Measurements from ENCODE around the gene IGHMBP2. TPM values are rescaled to one million over a fixed set of nuclear protein-coding genes. Genes with fewer than 3 reads are reported as not detected.

The IGHMBP2 gene
- total and polyA plus RNA-seq, 2 donors from 2014 or later: 8.8 to 19.6 TPM

- FAIRE-seq: no peak
- no peaks in the 10 kb centered on the region for H3K27me3 ChIP-seq (ENCODE audit: control insufficient read depth, insufficient read depth, low read length)
- no peaks in the 10 kb centered on the region for H3K9me3 ChIP-seq (ENCODE audit: control insufficient read depth in 2 of 3, insufficient read depth in 1 of 3, low read length in 3 of 3)
- no peaks in the 10 kb centered on the region for H3K4me1 ChIP-seq (ENCODE audit: control insufficient read depth in 2 of 3, insufficient read depth in 2 of 3, low read depth in 1 of 3, low read length in 3 of 3)
- no peak overlapping the region for H3K27ac ChIP-seq (ENCODE audit: low read depth in 2 of 2, low read length in 2 of 2)
- no peak overlapping the region for H3K9ac ChIP-seq (ENCODE audit: low read length in 3 of 3)
- no peaks in the 10 kb centered on the region for H3K36me3 ChIP-seq (ENCODE audit: control insufficient read depth in 2 of 3, insufficient read depth in 3 of 3, low read length in 3 of 3)
- no peak overlapping the region for H3K4me3 ChIP-seq (ENCODE audit: low read length in 3 of 3)
- no peak for DNase-seq
- no peak for TF ChIP-seq CTCF (IDR thresholded peaks at IDR 0.05; ENCODE audit: borderline replicate concordance, extremely low read depth, insufficient read depth)
- intact Hi-C loops (cut with DNase I): no loop called here
Measured at GRCh38 chr11:68988491-68988890, 84.8 kb downstream of the IGHMBP2 start.

Other genes starting within 250 kb of the IGHMBP2 start
- gene GAL, start 219.3 kb upstream of the IGHMBP2 start, total RNA-seq: 0.31 TPM
- not detected for gene GAL, start 219.3 kb upstream of the IGHMBP2 start, polyA plus RNA-seq (ENCODE audit: insufficient read depth, low read depth, low replicate concordance)
- gene TESMIN, start 152.4 kb upstream of the IGHMBP2 start, total RNA-seq: 8.7 TPM
- gene TESMIN, start 152.4 kb upstream of the IGHMBP2 start, polyA plus RNA-seq (ENCODE audit: insufficient read depth, low read depth, low replicate concordance): 3.8 TPM
- 61.5 TPM for gene CPT1A, start 62.0 kb upstream of the IGHMBP2 start, total RNA-seq
- 51.3 TPM for gene CPT1A, start 62.0 kb upstream of the IGHMBP2 start, polyA plus RNA-seq (ENCODE audit: insufficient read depth, low read depth, low replicate concordance)
- 45.0 TPM for gene MRPL21, start 59 bp upstream of the IGHMBP2 start, total RNA-seq
- 147 TPM for gene MRPL21, start 59 bp upstream of the IGHMBP2 start, polyA plus RNA-seq (ENCODE audit: insufficient read depth, low read depth, low replicate concordance)
- gene MRGPRD, start 77.1 kb downstream of the IGHMBP2 start, total RNA-seq: not detected
- not detected for gene MRGPRD, start 77.1 kb downstream of the IGHMBP2 start, polyA plus RNA-seq (ENCODE audit: insufficient read depth, low read depth, low replicate concordance)
- 9.3 TPM for gene MRGPRF, start 109.4 kb downstream of the IGHMBP2 start, total RNA-seq
- gene MRGPRF, start 109.4 kb downstream of the IGHMBP2 start, polyA plus RNA-seq (ENCODE audit: insufficient read depth, low read depth, low replicate concordance): 19.0 TPM
- 22.4 TPM for gene TPCN2, start 145.0 kb downstream of the IGHMBP2 start, total RNA-seq
- 12.9 TPM for gene TPCN2, start 145.0 kb downstream of the IGHMBP2 start, polyA plus RNA-seq (ENCODE audit: insufficient read depth, low read depth, low replicate concordance)